Measurements from ENCODE around the gene SEMA5A.

DNA sequence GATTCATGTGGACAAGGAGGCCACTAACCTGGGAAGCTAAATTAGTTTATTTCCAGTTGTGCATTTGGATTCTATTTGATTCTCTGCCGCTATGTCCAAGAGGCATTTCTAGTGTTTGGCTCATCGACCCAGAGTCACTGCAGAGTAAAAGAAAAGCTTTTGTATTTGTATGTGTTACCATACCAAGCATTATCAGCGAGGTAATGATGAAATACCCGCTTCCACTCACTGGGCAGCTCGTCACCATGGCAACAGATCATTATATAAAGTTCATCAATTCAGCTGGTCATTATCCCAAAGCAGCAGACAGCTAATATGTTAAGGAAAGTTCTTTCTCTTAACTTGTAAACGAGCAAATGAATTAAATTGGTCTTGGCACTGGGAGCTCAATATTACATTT, 380.3 kb downstream of the SEMA5A start:
- TF ChIP-seq, protein P1, sequence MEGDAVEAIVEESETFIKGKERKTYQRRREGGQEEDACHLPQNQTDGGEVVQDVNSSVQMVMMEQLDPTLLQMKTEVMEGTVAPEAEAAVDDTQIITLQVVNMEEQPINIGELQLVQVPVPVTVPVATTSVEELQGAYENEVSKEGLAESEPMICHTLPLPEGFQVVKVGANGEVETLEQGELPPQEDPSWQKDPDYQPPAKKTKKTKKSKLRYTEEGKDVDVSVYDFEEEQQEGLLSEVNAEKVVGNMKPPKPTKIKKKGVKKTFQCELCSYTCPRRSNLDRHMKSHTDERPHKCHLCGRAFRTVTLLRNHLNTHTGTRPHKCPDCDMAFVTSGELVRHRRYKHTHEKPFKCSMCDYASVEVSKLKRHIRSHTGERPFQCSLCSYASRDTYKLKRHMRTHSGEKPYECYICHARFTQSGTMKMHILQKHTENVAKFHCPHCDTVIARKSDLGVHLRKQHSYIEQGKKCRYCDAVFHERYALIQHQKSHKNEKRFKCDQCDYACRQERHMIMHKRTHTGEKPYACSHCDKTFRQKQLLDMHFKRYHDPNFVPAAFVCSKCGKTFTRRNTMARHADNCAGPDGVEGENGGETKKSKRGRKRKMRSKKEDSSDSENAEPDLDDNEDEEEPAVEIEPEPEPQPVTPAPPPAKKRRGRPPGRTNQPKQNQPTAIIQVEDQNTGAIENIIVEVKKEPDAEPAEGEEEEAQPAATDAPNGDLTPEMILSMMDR (IDR thresholded peaks at IDR 0.05; ENCODE audit: insufficient read depth, low read depth, low read length), result no peak
- no peak for TF ChIP-seq EZH2 (IDR thresholded peaks at IDR 0.05; ENCODE audit: insufficient read depth, low read length)

Data from astrocyte (in vitro differentiated cells and primary cell).